Stimulated activated naive CD4-positive, alpha-beta T cell treated with Interleukin-2 at 50 U/mL for 16 hours (primary cell): ENCODE results near the gene CEACAM18.
"Not testable (repeated sequence)": the region's sequence is repeated elsewhere in the genome, so short reads cannot be mapped to it uniquely, and the experiment has no call there.

Source experiments
- DNase-seq: peaks from one replicate; lab custom pipeline; 2025; lab: John Stamatoyannopoulos, UW

CEACAM18 gene

DNA sequence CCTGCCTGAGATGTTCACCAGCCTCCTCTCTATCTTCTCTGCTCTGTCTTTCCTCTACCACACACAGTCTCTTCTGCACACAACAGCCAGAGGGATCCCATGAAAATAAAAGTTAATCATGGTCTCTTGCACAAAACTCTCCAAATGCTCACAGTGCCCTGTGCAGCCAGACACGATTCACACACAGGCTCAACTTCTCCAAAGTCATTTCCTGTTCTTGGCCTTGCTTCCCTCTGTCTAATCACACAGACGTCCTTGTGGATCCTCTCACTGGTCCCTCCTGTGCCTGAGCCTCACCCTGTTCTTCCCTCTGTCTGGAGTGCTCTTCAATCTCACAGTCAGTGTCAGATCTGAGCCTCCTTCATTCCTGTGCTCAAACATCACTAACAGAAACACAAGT is 15.4 kb downstream of the CEACAM18 start:
- DNase-seq = no peak

DNA sequence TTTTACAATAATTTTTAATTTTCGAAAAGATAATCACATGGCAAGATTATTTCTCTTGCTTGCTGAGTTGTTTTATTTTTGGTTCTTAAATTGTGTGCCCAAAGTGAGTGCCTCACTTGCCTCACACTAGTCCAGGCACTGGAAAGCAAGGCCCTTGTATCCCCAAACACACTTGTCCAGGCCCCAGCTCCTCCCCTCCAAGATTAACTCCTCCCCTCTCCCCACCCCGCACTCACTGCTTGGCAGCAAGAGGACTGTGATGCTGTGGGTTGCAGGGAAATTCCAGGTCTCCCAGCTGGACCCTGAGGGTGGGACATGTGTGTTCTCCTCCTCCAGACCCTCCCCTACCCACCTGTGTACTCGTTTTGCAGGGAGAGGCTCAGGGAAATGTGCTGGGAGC is 19.3 kb downstream of the CEACAM18 start:
- DNase-seq = no peak

DNA sequence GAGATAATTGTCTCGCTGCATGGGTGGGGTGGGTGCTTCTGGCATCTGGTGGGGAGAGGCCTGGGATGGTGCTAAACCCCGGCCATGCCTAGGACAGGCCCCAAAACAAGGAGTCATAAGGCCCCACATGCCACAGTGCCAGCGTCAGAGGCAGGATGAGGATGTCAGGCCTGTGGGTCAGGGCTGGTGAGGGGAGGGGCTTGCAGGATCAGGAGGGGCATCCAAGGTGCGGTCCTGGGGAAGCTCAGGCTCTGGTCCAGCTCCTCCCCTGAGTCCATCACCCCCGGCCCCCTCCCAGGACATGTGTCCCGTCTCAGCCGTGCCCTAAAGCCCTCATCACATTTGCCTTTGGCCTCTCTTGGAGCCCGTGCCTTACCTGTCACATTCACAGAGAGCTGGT is 22.6 kb downstream of the CEACAM18 start:
- not testable (repeated sequence) for DNase-seq

DNA sequence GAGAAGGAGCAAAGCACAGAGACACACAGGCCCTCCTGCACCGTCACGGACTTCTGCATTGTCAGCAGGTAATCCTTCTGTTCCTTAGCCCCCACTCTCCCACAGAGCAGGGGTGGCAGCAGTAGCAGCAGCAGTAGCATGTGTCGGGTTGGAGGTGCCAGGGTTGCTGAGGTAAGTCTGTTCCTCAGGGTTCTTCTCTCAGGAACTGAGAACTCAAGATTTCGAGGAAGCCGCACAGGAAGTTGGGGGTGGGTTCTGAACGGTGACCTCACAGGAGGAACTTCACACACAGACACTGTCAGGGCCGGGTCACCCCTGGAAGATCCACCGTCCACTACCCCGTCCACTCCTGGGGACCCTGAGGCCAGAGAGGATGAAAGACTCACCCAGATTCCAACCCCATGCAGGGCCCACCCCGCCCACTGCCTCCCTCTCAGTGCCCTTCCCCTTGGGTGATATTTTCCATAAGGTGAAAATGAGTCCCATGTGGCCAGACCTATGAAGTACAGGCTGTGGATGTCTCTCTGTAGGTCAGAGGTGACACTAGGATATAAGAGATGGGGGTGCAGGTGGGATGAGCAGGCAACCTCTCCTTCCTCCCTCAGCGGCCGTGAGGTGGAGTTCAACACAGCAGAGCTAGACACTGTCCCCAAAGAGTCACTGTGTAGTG is 23.4 kb downstream of the CEACAM18 start, which contains the start of gene SIGLEC12:
Gene SIGLEC12 (minus strand): TSS at position 207 of the 670 bp plus-strand sequence. CDS start 67 bp downstream, at position 140.
- no peak for DNase-seq

DNA sequence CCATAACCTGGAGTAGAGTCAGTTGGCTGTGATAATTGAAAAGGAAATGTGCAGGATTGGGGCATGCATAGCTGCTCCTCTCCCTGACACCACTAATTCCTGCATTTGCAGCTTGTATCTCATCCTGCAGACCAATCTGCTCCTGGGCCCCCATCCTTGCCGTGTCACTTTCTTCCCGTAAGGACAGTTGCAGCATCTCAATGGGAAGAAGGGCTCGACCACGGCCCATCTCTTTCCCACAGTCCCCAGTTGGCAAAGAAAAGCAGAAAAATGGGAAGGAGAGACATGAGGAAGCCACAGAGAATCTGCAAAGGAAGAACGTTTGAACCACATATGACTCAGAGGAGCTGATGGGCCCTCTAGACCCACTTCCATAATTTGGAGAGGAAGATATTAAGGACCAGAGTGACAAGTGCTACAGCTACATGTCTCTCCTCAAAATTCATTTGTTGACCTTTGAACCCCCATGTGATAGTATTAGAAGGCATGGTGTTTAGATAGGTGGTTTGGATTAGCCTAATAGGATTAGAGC is 25.0 kb downstream of the CEACAM18 start:
- no peak for DNase-seq

DNA sequence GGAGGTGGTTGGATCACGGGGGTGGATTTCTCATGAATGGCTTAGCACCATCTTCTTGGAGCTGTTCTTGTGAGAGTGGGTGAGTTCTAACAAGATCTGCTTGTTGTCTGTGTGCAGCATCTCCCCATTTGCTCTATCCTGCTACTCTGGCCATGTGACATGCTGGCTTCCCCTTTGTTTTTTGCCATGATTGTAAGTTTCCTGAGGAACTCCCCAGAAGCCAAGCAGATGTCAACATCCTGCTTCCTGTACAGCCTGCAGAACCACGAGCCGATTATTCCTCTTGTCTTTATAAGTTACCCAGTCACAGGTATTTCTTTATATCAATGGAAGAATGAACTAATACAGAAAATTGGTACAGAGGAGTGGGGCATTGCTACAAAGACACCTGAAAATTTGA is 25.6 kb downstream of the CEACAM18 start:
- DNase-seq = no peak

DNA sequence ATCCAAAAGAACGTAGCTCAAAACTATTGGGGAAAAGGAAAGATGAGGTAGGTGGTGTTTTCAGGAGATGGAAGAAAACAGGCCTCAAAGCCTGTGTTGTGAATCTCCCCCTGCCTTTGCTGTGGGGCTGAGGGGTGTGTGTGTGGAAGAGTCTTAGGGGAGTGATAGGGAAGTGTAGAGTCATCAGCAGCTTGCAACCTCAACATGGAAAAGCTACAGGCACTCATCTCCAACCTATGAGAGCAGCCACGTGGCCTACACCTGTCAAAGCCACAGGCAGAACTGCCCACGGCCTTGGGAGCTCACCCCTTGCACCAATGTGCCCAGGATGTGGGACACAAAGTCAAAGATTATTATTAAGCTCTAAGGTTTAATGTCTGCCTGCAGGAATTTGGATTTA is 27.6 kb downstream of the CEACAM18 start:
- no peak for DNase-seq

DNA sequence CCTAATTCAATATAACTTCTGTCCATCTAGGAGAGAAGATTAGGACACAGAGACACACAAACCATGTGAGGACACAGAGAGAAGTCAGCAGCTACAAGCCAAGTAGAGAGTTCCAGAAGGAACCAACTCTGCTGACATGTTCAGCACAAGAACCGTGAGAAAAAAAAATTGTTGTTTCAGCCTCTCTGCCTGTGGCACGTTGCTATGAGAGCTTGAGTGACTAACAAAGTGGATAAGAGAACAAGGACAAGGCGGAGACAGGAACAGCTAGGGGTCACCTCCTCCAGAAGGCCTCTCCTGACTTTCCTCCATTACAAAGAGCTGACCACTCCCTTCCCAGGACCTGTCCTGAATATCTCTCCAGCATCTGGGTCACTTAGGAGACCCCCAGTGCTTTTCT is 28.9 kb downstream of the CEACAM18 start:
- no peak for DNase-seq

DNA sequence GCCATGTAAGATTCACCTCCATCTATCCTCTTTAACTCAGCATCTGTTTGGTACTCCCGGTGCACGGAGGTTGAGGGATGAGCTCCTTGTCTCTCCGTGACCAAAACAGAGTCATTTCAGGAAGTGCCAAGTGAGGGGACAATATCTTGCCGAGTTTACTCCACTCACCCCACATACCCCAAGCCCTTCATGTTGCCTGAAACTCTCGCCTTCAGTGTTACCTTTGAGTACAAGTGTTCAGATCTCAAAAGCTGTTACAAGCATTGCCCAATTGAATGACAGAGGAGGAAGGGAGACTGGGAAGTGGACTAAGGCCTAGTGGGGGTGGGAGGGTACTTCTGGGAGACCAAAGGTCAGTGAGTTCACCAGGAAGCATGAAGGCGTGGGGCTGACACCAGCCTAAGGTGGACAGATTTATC is 29.3 kb downstream of the CEACAM18 start:
- DNase-seq = no peak

DNA sequence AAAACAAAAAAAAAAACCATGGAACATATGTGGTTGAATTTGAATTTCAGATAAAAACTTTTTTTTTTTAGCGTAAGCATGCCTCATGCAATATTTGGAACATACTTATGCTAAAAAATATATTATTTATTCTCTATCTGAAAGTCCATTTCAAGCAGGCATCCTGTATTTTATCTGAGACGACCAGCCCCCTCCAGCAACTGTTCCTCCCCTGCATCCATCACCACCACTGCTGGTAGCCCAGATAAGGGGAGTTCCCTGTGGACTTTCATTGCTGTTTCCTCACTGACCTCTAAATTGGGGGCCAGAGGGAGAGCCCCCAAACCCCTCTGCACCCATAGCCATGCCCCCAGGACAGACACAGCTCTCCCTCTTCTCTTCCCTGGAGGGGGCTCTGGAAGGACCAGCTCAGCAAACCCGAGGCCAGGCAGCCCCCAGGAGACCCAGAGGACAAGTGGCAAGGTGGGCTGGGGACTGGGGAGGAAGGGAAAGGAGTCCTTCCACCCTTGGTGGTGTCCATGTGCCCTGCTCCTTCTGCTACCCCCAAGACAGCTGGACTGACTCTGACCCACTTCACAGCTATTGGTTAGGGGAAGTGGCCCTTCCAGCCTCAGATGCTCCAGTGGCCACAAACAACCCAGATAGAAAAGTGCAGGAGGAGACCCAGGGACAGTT is 29.9 kb downstream of the CEACAM18 start:
- no peak for DNase-seq

DNA sequence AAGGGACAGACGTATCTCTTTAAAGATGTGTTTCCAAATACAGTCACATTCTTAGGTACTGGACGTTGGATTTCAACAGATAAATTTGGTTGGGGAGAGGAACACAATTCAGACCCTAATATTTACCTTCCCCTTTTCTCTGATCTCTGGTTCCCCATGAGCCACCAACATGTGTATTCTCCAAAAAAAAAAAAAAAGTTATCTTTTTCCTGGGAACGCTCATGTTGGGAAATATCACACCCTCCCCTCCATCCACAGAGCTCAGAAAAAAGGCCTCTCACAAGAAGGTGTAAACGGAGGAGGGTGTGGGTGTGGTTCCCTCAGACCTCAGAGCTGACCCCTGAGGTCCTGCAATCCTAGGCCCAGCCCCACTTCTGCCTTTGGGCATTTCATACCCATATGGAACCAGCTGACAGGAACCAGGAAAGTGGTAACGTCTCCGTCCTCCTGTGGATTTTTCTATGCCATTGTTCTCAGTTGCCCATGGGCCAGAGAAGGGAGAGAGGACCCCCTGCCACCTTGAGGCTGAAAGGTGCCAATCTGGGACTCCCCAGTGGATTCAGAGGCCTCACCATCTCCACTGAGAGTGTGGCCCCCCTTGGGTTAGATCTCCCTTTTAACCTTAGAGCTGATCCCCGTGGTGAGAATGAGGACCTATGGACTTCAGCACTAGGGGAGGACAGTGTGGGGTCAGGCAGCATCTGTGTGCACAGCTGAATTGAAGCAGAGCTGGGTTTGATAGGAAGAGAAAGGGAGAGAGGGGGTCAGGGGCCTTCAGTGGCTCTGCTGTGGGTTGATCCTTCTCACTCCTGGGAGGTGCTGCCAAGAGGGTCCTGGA is 31.7 kb downstream of the CEACAM18 start:
- DNase-seq = no peak

DNA sequence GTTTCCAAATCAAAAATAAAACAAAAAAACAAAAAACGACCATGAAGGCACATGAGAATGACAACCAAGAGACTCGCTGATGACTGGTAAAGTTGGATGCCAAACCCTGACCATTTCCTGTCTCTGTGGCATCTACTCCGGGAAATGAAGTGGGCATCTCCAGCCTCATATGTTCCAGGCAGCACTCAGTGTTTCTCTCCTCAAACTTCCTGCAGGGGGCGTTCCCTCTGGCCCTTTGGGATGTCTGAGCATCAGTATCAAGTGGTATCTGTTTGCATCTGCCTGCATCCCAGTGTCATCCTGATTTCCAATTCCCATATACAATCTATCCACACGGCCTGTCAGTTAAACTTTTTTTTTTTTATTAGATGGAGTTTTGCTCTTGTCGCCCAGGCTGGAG is 33.0 kb downstream of the CEACAM18 start:
- DNase-seq = no peak

DNA sequence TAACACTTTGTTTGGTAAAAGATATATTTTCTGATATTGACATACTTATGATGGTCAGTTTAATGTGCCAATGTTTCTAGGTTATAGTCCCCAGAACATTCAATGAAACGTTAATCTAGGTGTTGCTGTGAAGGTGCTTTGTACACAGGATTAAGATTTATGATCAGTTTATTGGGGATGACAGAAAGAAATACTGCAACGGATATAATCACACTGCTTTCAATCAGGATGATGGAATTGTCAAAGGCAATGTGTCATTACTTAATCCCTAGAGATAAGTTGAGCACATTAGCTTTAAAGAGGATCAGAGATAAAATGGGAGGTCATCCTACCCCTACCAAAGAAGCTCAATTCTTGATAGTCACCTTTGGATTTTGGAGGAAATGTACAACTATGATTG is 35.6 kb downstream of the CEACAM18 start:
- no peak for DNase-seq

DNA sequence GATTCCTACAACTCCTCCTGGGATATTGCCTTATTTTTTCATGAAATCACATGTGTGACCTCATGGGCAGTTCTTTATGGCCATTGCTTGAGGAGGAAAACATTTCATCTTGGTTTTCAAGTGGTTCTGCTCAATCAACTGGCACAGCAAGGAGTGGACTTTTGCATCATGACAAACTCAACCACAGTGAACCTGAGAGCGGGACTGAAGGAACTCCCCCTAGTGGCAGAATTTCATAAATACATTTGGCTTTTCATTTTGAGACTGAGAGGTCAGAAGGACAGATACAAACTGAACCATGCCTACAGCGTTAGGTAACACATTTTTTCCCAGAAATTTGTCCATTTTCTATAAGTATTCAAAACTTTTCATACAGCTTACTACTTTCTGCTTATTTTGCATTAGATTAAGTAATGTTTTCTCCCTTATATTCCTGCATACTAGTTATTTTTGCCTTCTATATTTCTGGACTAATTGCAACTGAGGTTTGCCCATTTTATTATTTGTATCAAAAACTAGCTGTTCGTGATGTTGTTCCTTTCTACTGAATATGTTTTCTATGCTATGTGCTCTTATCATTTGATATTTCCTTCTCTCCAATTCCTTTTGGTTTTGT is 36.6 kb downstream of the CEACAM18 start:
- DNase-seq = no peak

DNA sequence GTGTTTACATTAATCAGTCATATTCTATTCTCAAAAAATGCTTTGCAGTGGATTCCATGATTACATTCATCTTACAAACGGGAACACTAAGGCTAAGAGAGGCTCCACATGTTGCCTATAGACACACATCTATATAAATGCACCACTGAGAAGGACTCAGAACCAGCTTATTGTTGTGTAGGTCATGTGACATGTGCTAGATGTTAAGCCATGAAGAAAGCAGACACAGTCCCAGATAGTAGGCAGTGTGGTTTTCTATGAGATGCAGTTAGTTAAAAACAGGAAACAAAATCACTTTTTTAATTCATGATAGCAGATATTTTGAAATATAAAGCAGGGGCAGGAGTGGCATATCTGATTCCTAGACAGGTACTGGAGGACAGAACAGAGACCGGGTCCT is 42.4 kb downstream of the CEACAM18 start:
- DNase-seq = no peak

DNA sequence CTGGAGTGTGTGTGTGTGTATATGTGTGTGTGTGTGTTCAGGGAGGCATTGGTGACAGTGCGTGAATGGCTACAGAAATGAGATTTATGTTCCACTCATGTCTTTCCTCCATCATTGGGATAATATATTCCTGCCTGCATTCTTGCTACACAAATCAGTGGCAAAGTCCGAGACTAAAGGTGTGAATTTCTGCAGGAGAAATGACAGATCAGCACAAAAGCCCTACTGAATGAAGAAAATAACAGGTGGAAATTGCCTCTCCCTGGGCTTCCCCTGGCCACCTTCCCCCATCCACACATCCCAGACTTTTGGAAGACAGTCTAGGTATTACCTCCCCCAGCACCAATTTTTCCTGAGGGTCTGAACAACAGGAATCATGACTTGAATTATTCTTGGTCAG is 43.0 kb downstream of the CEACAM18 start:
- no peak for DNase-seq

DNA sequence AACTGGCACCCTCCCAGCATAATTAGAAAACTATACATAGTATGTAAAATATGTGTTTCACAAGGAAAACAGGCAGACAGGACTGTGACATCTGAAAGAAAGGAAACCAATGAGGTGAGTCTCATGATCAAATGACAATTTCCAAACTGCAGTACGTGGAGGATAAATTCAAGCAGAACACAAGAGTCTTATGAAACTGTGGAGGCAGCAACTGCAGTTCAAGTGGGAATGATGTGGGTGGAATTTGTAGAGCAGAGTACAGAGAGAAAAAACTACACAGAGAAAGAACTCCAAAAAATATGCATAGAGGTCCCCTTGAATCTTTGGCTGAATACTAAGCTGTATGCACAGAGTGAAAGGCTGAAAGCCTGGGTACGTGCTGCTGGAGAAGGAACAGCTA is 43.4 kb downstream of the CEACAM18 start:
- no peak for DNase-seq

DNA sequence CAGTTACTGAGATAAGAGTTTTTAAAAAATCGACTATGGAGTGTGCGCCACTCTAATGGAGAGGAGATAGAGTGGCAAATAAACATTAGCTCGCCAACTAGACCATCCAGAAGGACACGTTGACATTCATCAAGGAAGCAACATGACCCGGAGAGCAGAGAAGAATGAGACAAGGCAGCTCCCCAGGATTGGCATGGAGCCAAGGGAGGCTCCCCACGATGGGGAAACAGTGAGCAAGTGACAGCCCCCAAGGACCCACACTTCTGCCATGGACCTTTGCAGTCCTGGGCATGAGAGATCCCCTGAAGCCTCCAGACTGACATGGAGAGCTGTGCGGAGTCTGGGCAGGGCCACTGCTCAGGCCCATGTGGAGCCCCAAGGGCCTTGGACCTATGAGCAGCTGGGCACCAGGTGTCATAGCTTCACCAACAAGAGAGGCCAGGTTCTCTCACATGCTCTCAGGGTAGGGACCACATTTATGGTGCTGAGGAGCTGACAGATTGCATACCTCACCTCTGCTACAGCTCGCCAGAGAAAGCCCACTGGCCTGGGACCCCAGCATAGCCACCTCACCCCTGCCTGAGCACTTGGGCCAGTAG is 46.4 kb downstream of the CEACAM18 start:
- no peak for DNase-seq

DNA sequence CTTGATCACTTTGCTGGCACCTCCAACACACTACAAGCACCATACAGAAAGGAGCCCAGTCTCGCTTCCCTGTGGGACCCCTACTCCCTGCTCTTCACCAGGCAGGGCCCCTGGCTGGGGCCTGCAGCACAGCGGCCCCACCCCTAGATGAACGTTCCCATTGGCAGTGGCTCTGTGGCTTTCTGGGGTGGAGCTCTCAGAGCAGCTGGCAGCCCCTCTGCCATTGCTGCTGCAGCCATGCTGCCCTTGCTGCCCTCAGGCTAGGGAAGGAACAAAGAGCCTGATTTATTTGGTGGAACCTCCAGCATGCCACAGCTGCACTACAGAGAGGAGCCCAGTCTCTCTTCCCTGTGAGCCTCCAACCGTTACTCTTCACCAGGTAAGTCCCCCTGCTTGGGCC is 47.3 kb downstream of the CEACAM18 start:
- DNase-seq = no peak

DNA sequence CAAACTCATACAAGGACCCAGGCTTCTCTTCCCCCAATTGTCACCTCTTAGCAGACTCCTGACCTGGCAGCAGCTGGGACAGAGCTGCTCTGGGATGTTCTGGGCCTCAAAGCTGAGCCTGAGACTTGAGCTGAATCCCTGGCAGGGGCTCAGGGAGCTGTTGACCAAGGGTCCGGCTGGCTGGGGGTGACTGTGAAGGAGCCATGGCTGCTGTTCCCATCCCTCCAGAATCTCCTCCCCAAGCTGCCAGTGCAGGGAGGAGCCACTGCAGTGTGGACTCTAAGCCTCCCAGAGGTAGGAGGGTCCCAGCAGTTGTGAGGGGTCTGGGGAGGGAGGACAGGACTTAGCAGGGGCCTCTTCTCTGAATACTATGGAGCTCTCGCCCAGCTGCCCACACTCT is 51.0 kb downstream of the CEACAM18 start:
- no peak for DNase-seq

DNA sequence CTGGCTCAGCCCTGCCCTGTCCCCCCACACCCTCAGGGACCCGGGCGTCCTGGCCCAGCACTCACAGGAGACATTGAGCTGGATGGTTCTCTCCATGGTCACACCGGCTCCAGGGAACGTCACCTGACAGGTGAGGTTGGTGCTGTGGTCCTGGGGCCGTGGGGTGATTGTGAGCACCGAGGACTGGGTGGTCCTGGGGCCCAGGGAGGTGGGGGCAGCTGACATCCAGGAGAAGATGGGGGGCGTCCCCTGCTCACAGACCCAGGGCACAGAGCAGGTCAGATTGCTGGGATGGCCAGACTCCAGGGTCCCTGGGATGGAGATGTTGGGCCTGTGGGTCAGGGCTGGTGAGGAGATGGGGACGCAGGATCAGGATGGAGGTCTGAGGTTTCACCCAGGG is 52.3 kb downstream of the CEACAM18 start:
- DNase-seq = no peak
